Stromal cell of bone marrow (primary cell): ENCODE measurements around the gene TMEM63B.
"Not testable (repeated sequence)": the region's sequence is repeated elsewhere in the genome, so short reads cannot be mapped to it uniquely, and the experiment has no call there.

Source experiments
- DNase-seq: peaks from one replicate; pipeline ENCODE4 v3.0.0-alpha.2; 2012; ENCODE audit warnings: low read depth

Gene TMEM63B

DNA sequence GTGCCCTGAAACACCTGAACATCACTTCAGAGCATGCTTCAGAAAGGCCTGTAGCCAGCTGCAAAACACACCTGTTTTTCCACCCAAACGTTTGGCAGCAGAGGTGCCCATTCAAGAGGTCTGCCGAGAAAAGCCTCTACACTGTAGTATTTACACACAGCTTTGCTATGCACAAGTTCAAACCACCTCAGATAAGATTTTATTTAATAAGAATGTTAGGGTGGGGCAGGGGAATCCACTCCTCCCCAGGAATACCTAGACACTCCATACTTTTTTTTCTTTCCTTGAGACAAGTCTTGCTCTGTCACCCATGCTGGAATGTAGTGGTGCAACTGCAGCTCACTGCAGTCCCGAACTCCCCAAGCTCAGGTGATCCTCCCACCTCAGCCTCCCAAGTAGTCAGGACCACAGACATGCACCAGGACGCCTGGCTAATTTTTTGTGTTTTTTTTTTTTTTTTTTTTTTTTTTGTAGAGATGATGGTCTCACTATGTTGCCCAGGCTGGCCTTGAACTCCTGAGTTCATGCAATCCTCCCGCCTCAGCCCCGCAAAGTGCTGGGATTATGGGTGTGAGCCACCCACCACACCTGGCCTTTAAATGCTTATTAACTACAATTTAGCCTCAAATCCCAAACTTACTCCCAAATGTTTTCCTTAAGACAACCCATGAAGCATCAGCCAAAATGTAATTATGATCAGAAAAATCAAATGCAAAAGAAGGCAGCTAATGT lies 9.8 kb upstream of the TMEM63B start:
- no peak for DNase-seq

DNA sequence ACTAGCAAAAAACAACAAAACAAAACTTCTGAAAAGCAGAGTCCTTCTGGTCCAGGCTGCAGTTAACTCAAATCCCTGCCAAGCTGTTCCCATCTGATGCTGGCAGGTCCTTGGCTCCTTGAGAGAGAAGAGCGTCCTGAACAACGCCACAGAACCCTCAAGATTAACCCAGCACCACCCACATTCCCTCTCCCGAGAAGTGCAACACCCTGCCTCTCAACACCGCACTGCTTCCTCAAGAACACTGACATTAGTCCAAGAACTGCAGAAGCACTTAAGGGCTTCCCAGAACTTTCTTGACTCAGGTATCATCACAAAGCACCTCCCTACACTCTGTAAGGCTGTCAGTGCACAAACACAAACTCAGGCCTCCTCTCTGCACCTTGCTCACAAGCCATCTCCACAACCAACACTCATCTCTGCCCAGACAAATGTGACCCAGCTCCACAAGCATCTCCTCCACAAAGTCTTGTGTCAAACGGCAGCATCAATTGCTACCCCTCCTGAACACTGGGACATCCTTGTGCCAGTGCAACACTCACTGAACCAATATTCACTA lies 7.6 kb upstream of the TMEM63B start:
- DNase-seq: no peak

DNA sequence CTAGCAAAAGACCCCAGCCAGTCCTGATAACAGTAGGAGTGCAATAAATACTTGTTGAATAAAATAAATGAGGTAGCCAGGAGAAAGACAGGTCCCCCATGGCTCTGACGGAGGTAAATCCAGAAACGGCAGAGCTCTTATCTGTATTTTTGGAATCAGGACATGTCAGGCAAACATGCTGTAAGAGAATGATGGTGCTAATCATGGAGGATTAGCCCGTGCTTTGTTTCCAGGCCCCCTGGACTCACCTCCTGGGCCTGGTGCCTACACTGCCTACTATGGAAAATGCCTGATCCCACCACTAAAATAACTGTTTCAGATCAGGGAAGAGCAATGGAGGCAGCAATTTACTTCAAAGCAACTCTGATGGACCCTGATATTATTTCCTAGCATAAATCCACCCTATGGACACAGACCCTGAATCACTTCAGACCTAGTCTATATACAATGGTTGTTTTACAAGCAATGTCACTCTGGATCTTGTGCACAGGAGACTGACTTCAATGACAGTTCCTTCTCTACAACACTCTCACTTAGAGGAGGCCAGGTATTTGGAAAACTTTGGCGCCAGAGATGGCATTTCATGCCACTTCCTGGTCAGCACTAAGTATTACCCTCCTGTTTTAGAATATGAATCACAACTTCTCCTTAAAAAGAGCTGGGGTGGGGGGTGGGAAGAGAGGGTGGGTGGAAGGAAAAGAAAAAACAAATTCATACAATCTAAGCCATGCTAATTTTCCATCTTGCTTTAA lies 6.5 kb upstream of the TMEM63B start:
- DNase-seq: no peak

DNA sequence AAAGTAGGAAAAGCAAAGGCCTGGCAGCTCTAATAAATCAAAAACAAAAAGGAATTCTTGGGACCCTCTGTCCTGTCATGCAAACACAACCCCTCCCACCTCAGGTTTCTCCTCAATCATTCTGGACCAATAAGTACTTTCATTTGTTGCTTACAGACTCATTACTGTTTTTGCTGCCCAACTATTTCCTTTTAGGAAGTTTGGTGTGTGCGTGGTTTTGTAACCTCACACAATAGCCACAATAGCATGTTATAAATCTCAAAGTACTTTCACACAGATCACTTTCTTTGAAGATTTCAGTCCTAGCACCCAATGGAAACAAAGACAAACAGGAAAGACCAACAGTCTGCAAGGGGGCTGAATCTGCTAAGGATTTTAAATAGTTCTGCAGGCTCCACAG lies 4.6 kb upstream of the TMEM63B start:
- DNase-seq: no peak

DNA sequence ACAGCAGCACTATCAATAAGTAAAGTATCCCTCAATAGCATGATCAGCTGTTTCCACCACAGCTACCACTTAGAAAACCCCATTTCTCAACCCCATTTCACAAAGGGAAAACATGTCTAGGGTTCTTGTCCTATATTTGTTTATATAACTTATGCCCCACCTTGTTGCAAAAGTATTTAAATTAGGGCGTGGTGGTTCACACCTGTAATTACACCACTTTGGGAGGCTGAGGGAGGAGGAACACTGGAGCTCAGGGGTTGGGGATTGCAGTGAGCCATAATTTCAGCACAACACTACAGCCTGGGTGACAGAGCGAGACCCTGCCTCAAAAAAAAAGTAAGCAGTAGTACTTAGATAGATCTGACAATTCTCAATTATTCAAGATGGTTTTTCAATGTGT lies 3.8 kb upstream of the TMEM63B start:
- no peak for DNase-seq

DNA sequence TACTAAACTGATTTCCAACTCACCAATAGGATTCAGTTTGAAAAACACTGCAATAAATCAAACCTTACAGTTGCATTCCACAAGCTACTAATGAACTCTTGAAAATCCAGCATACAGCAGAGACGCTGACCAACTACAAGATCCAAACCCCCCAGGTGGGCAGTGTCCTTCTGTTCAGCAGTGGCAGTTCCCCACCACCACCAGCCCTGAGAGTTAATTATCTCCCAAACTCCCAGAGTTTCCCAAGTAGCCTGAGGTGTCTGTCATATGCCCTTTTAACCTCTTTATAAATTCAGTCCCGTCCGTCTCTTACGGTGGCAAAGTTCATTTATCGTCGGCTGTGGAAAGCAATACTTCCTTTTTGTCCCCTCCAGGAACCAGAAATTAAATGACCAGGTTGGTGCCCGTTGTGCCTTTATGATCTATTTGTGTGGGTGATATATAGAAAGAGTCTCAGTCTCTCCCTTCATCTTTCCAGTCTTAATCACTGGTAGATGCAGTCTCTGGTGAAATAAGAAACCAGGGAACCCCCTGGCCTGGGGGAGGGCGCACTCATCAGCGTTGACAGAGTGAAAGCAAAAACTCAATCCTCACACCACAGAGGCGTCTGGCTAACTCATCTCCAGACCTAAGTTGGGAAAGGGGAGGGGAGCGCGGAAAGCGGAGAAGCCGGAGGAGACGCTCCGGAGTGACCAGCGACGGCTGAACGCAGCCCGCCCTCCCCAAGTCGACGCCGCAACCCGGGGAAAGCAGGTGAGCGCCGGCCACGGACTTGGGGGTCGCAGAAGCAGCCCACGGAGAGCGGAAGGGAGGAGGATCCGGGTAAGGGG lies 819 bp upstream of the TMEM63B start:
- DNase-seq: peak; percentile 57

DNA sequence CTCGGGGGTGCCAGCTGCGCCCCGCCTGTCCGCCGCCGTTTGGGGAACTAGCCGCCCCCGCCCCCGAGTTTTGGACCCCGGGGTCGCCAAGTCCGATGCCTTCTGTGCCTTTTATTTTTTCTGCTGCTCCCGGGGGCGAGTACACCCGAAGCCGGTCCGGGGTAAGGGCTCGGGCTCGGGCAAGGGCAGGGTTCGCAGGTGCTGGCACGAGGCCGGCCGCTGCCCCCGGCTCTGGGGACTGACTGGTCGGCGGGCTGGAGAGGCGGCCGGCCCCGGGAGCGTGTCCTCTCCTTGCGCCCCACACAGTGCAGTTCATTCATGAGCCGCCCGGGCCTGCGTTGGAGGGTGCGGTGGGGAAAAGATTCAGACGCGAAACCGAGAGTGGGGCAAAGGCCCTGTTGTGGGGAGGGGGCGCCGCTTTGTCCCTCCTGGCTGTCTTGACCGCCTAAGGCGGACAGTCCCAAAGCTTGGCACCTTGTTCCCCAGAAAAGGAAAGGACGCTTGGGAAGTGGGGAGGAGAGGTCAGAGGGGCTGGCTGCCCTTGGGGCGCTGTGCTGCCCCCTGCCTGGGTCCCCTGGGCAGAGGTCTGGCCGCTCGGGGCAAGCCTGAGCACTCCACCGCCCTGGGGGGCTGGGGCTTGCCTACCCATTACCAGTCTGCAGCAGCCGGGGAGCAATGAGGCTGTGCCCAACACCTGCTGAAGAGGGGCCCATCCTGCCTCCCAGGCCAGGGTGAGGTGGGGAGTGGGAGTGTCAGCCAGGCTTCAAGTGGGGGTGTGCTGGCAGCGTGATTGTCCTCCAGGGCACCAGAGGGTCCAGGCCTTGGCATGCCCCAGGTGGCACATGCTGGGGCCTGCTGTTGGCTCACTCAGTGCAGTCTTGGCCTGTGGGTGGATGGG lies 915 bp downstream of the TMEM63B start:
- no peak for DNase-seq

DNA sequence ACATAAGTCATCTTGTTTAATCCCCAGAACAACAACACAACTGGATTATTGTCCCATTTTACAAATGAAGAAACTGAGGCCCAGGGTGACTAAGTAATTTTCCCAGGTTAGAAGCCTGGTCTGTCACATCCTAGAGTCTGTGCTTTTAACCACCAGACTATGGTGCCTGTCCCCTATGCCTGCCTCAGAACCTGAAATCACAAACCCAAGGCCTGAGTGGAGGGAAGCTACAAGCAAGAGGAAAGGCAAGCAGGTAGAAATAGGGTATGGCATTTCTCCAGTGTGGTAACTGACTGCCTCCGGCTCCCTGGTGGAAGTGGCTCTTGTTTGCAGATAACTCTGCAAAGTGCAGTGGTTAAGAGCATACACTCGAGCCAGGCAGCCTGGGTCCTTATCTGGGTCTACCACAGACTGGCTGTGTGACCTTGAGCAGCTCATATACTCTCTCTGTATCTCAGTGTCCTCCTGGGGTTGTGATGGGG lies 2.5 kb downstream of the TMEM63B start:
- DNase-seq: no peak

DNA sequence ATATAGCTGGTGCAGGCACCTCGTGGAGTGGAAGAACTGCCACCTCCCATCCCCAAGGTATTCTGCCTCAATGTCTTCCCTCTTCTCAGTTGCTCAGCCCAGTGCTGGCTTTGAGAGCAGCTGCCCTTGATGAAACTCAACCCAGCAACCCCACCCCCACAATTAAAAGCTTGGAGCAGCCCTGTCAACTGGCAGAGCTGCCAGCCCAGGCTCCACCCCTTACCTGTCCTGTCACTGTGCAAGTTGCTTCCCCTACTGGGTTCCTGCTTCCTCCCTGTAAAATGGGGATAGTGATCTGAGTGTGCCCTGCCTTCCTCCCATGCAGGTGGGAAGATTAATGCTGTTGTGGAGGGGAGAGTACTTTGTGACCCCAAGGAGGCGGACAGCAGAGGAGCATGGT lies 4.5 kb downstream of the TMEM63B start:
- no peak for DNase-seq

DNA sequence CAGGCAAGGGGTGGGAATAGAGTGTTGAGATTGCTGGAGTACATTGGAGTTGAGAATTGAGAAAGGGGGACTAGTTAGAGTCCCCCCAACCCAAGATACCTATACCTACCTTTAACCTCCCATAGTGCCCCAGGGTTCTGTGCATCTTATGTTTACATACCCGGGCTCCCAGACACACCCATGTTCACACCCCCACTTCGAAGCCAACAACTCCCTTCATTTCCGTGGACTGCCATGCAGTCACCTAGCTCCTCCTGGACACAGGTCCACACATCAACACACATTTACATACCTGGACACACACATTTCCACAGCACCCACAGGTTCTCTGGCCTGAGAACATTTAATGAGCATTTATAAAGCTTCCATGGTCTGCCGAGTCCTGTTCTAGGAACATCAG lies 5.1 kb downstream of the TMEM63B start:
- no peak for DNase-seq

DNA sequence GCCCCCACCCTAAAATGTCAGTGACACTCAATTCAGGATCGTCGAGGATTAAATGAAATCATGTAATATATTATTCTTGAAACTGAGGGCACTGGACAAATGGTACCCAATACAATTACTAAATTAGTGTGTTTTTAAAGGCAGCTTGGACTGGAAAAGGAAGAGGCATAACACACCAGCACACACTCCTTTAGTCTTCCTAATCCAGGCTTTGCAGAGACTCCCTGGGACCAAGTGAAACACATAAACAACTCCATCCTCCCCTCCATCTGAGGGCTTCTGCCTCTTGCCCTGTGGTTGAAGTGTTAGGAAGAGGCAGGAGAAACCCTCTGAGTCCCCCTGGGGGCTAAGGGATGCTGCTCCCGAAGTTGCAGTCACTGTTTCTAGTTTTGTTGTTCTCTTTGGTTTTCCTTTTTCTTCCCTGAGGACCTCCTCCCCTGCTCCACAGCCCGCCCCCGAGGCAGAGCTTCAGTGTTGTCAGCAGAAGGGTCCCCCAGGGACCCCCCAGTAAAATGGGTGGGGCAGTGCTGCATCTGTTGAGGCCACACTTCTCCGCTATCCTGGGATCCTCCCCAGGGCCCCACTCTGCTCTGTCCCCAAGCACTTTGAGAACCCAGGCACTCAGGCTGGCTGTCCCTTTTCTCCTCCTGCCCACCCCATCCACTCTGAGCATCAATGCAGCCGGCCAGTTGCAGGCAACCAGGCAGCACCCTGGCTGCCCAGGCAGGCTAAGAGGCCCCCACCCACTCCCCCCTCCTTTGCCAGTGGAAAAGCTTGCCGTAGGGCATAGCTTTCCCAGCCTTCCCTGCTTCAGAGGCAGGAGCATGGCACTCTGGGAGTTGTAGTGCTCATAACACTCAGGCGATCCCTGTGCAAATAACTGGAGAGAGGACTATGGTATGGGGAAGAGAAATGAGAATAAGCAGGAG lies 5.9 kb downstream of the TMEM63B start:
- no peak for DNase-seq

DNA sequence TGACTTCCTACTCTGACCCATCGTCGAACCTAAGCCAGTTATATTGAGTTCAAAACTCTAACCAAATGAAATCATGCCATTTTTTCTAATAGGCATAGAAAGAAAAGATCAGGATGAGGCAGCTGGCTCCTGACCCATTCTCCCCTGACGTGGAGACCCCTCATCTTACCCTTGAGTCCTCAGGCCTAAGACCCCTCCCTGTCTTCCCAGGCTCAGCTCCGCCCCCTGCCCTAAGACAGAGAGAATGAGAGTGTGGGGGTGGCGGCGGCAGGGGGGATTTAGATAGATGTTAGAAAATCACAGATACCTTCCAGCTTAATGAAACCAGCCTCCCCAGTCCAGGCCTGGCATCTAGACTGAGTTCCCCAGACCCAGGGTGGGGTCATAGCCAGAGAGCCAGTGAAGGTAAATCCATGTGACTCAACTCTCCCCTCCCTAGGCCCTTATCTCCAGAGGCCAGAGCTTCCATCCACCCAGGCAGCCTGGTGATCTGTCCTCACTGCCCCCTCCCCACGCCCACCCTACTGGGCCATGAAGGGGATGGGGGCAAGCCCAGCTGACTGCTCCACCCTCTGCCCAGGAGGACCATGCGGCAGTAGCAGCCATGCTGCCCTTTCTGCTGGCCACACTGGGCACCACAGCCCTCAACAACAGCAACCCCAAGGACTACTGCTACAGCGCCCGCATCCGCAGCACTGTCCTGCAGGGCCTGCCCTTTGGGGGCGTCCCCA lies 6.8 kb downstream of the TMEM63B start:
- no peak for DNase-seq

DNA sequence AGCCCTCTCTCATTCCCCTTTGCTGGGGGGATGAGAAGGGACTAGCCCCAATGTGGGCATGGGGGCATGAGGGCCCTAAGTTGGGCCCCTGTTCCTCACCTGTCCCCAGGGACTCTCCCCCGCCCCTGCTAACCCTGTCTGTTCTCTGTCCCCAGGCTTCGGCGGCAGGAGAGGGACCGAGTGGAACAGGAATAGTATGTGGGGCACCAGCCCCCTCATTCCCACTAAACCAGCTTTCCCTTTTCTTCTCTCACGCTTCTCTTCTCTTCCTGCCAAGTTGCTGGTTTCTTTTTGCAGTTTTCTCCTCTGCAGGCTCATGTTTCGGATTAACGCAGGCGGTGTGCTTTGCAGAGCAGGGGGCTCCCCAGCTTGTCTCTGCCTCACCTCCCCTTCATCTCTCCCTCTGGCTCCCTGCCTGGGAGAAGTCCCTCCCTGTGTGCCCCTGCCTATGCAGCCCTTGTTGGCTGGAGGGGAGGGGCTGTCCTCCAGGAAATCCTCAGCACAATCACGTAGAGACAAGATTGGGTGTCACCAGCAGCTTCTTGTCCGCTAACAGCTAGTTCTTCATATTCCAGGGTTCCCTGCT lies 7.9 kb downstream of the TMEM63B start:
- no peak for DNase-seq

DNA sequence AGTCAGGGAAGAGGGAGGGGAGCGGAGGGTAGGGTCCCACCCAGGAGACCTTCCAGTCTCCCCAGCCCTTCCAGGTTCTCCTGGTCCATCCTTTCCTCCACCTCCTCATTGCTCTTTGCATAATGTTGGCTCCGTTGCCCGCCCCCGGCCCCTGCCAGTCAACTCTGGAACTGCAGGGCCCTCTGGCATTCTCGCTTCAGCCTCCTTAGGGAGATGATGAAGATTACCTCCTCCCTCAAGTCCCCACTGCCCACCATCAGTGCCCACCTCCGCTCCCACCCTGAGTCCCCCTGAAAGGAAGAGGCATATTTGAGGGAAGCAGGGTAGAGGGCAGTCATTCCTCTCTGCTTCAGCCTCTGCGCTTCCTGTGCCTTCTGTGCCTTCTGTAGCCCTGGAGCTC lies 8.5 kb downstream of the TMEM63B start:
- DNase-seq: no peak

DNA sequence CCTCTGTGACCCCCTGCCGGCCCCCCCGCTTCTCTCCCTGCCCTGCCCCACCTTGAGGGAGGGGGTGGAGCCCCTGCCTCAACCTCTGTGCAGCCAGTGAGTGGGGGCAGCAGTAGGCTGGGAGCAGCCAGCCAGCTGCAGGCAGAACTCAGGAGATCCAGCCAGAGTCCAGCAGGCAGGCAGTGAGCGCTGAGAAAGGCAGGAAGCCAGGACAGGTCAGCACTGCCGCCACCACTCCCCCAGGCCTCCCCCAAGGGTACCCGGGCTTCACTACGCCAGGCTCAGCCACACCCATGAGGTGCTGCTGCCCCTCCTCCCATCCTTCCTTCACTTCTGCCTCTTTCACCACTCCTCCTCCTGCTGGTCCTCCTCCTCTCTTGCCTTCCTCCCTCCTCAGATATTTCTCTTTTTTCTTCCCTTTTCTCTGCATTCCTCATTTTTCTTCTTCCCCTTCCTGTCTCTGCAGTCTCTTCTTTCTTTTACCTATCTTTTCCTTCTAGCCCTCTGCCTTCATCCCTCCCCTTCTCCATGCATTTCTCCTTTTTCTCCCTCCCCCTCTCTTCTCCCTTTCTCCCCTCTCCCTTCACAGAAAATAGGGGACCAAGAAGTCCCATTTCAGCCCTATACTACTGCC lies 11.5 kb downstream of the TMEM63B start:
- DNase-seq: no peak

DNA sequence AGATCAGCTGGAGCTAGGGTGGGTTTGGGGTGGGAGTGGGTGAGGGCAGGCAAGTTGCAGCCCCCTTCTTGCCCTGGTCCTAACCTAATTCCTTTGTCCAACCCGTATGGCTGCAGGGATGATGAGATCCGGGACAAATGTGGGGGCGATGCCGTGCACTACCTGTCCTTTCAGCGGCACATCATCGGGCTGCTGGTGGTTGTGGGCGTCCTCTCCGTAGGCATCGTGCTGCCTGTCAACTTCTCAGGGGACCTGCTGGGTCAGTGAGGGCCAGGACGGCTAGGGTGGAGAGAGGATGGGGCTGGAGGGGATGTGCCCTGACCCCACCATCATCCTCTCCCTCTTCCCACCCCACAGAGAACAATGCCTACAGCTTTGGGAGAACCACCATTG lies 12.0 kb downstream of the TMEM63B start:
- DNase-seq: no peak

DNA sequence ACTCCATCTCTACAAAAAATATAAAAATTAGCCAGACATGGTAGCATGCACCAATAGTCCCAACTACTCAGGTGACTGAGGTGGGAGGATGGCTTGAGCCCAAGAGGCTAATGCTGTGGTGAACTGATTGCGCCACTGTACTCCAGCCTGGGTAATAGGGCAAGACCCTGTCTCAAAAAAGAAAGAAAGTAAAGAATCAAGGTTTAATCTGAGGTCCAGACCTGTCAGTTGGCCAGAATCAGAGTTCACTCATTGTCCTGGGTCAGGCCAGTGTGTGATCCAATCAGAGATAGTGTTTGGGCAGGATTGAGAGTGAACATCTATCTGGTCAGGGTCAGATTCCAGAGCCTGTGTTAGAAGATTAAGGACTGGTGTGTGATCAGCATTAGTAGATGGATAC lies 15.5 kb downstream of the TMEM63B start:
- no peak for DNase-seq

DNA sequence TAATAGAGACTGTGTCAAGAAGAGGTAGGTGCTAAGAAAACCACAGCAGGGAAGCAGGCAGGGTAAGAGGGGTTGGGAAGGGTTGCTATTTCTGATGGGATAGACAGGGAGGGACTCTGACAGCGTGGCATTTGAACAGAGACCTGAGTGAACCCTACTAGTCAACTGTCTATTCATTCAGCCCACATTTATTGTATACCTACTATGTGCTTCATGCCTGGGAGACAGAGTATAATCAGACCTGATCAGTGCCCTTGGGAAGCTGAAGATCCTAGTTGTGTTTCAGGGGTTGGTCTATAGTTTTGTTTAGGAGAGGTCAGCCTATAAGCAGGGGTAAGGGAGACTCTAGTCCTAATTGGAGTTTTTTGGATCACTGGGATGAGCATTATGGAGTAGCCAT lies 16.4 kb downstream of the TMEM63B start:
- no peak for DNase-seq

DNA sequence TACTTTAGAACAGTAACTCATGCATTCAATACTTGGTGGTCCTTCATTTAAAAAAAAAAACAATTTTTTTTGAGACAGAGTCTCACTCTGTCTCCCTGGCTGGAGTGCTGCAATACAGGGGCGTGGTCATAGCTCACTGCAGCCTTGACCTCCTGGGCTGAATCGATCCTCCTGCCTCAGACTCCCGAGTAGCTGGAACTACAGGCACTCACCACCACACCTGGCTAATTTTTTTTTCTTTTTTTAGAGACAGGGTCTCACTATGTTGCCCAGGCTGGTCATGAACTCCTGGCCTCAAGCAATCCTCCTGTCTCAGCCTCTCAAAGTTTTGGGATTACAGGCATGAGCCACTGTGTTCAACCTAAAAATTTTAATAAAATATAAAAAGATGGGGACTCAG lies 17.2 kb downstream of the TMEM63B start:
- DNase-seq: not testable (repeated sequence)
